SU-DHL-6 (cell line): ENCODE results near the gene ARMC9.

ENCODE experiments used
- H2AFZ ChIP-seq: fragments of 200-600 bp; sonication (generic); 2 replicates; pipeline ENCODE4 v1.6.1; 2014; ENCODE audit warnings: low read depth, mild to moderate bottlenecking, moderate library complexity, mixed read lengths, antibody characterized with exemption, low read length; ENCODE audit not compliant: severe bottlenecking
- H3F3A ChIP-seq: fragments of 200-600 bp; shearing (Covaris generic); 2 replicates; pipeline ENCODE4 v1.6.0; 2016; ENCODE audit warnings: antibody characterized with exemption, mild to moderate bottlenecking; ENCODE audit not compliant: insufficient read depth
- H3K27ac ChIP-seq: fragments of 200-600 bp; sonication (generic); 2 replicates; pipeline ENCODE4 v1.5.1; 2016; ENCODE audit warnings: low read depth, mild to moderate bottlenecking, low read length, moderate library complexity, mixed read lengths
- H3K27me3 ChIP-seq: fragments of 200-600 bp; sonication (generic), shearing (Covaris generic); 2 replicates; pipeline ENCODE4 v1.6.0; 2014; ENCODE audit warnings: mild to moderate bottlenecking, low read length
- H3K36me3 ChIP-seq: fragments of 200-600 bp; sonication (generic); 2 replicates; pipeline ENCODE4 v1.6.1; 2014; ENCODE audit warnings: mild to moderate bottlenecking, low read length, mixed read lengths
- H3K4me2 ChIP-seq: fragments of 300-600, 200-600 bp; shearing (Covaris generic), sonication (generic); 2 replicates; pipeline ENCODE4 v1.6.0; 2014; ENCODE audit warnings: low read length, low read depth, mild to moderate bottlenecking; ENCODE audit not compliant: poor library complexity, severe bottlenecking
- H3K4me3 ChIP-seq: fragments of 200-600 bp; sonication (generic); 2 replicates; pipeline ENCODE4 v1.5.1; 2014; ENCODE audit warnings: antibody characterized with exemption, low read length, mild to moderate bottlenecking, mixed read lengths; ENCODE audit not compliant: insufficient read depth, poor library complexity, severe bottlenecking
- H3K79me2 ChIP-seq: fragments of 200-600 bp; sonication (generic); 2 replicates; pipeline ENCODE4 v1.6.1; 2014; ENCODE audit warnings: mild to moderate bottlenecking, low read length, moderate library complexity; ENCODE audit not compliant: insufficient read depth
- H3K9ac ChIP-seq: fragments of 200-600 bp; sonication (generic); 2 replicates; pipeline ENCODE4 v1.7.0; 2014; ENCODE audit warnings: mild to moderate bottlenecking, low read length
- H3K9me2 ChIP-seq: fragments of 200-600 bp; sonication (generic); replicated peaks from 2 replicates; pipeline ENCODE4 v1.6.1; 2014; ENCODE audit warnings: low read length; ENCODE audit not compliant: insufficient read depth
- H3K9me3 ChIP-seq: fragments of 200-600 bp; sonication (generic); 2 replicates; pipeline ENCODE4 v1.6.1; 2014; ENCODE audit warnings: low read length, mixed read lengths; ENCODE audit not compliant: insufficient read depth
- H4K20me1 ChIP-seq: fragments of 200-600 bp; sonication (generic); 2 replicates; pipeline ENCODE4 v1.6.1; 2014; ENCODE audit warnings: low read depth, mild to moderate bottlenecking, antibody characterized with exemption, low read length, moderate library complexity, mixed read lengths
- CTCF ChIP-seq: fragments of 200-600 bp; sonication (generic); IDR thresholded peaks from one replicate; pipeline ENCODE4 v1.5.1; 2017; ENCODE audit warnings: antibody characterized with exemption, mild to moderate bottlenecking, low read length, moderate library complexity; ENCODE audit not compliant: insufficient read depth, poor library complexity, severe bottlenecking
- EZH2phosphoT487 ChIP-seq: fragments of 200-600 bp; sonication (generic), shearing (Covaris generic); conservative IDR thresholded peaks from 2 replicates; pipeline ENCODE4 v1.6.1; 2018; ENCODE audit warnings: mild to moderate bottlenecking, antibody characterized with exemption, low read length, moderate library complexity, mixed read lengths

Gene ARMC9

GRCh38 chr2:231380307-231380706, 181.9 kb downstream of the ARMC9 start:
- Histone ChIP-seq H3K27me3 (no peaks in the 10 kb centered on the region), H3K79me2 (no peaks in the 10 kb centered on the region), H3K9ac (no peak overlapping the region), H4K20me1 (no peaks in the 10 kb centered on the region), H3F3A (no peaks in the 10 kb centered on the region), H2AFZ (no peak overlapping the region), H3K9me2 (no peaks in the 10 kb centered on the region), H3K9me3 (peaks cover 7% of the 10 kb centered on the region; the same call in 1 of the 2 replicates), H3K27ac (no peak overlapping the region), H3K36me3 (no peaks in the 10 kb centered on the region), H3K4me3 (no peak overlapping the region), H3K4me2 (no peak overlapping the region)
- TF ChIP-seq CTCF (no peak), EZH2phosphoT487 (no peak)

GRCh38 chr2:231380991-231381847, 182.8 kb downstream of the ARMC9 start:
- Histone ChIP-seq H3K27me3 (no peaks in the 10 kb centered on the region), H3K4me3 (no peak overlapping the region), H3K9me2 (no peaks in the 10 kb centered on the region), H3F3A (no peaks in the 10 kb centered on the region), H3K79me2 (no peaks in the 10 kb centered on the region), H4K20me1 (no peaks in the 10 kb centered on the region), H3K36me3 (no peaks in the 10 kb centered on the region), H3K9me3 (peaks cover 9% of the 10 kb centered on the region; the same call in 1 of the 2 replicates), H3K9ac (no peak overlapping the region), H3K4me2 (no peak overlapping the region), H2AFZ (no peak overlapping the region), H3K27ac (no peak overlapping the region)
- TF ChIP-seq EZH2phosphoT487 = no peak
- TF ChIP-seq CTCF = no peak

- Histone ChIP-seq H3K27me3 (no peaks in the 10 kb centered on the region), H3K36me3 (no peaks in the 10 kb centered on the region), H3F3A (no peaks in the 10 kb centered on the region), H2AFZ (no peak overlapping the region), H3K9ac (no peak overlapping the region), H4K20me1 (no peaks in the 10 kb centered on the region), H3K9me3 (peaks cover 9% of the 10 kb centered on the region; the same call in 1 of the 2 replicates), H3K27ac (no peak overlapping the region), H3K9me2 (no peaks in the 10 kb centered on the region), H3K4me2 (no peak overlapping the region), H3K4me3 (no peak overlapping the region), H3K79me2 (no peaks in the 10 kb centered on the region)
- TF ChIP-seq CTCF (no peak), EZH2phosphoT487 (no peak)
Observed at GRCh38 chr2:231382116-231382515, 183.7 kb downstream of the ARMC9 start.
